HCT116 (cell line): ENCODE data around the gene TMEM237. TPM values are rescaled to one million over a fixed set of nuclear protein-coding genes. Genes with fewer than 3 reads are reported as not detected.

Experiments used
- ATAC-seq: fragments of 200-7000 bp; cut with Tn5 transposase; 2 replicates; pipeline ENCODE4 v1.9.1; 2020; ENCODE audit warnings: mild to moderate bottlenecking, moderate library complexity
- BruUV-seq: library from RNA; stranded (reverse); fragments of 400-500 nt; replicated peaks from 2 replicates; lab custom pipeline; 2021; lab: Mats Ljungman, UMichigan
- CTCF ChIA-PET: fragments of 300-600 bp; sonication (Branson Sonifier 250); formaldehyde crosslinking; loops from one replicate; lab custom pipeline; 2021; ENCODE audit warnings: antibody characterized with exemption; lab: Charles Lee
- POLR2A ChIA-PET: fragments of 300-600, 350-600 bp; sonication (Branson Sonifier 250); formaldehyde crosslinking; loops from one replicate; lab custom pipeline; 2021; ENCODE audit warnings: antibody characterized with exemption; lab: Charles Lee
- RAD21 ChIA-PET, 2 experiments: fragments of 300-600 bp; sonication (Branson Sonifier 250); formaldehyde crosslinking; loops; one replicate each; lab custom pipeline; 2023; ENCODE audit warnings: low total read pairs in 2 of 2; ENCODE audit not compliant: uncharacterized antibody in 2 of 2, unreplicated experiment in 2 of 2, low non-redundant PET in 1 of 2; lab: Charles Lee
- DNase-seq: peaks from one replicate; pipeline ENCODE4 v3.0.0-alpha.2; 2010; ENCODE audit warnings: low read depth, low spot score
- H2AFZ ChIP-seq: fragments of 200-600 bp; shearing (Covaris generic), sonication (generic); 2 replicates; pipeline ENCODE4 v1.6.1; 2017; ENCODE audit warnings: low read depth, mixed run types, mixed read lengths, antibody characterized with exemption, low read length; ENCODE audit not compliant: poor library complexity, severe bottlenecking
- H3K27ac ChIP-seq: 2 replicates; pipeline ENCODE4 v1.5.1; 2012; ENCODE audit warnings: low read depth, low read length
- H3K27me3 ChIP-seq: fragments of 200-600 bp; sonication (generic); 2 replicates; pipeline ENCODE4 v1.6.1; 2016; ENCODE audit warnings: mixed run types, low read length, mixed read lengths; ENCODE audit not compliant: insufficient read depth
- H3K36me3 ChIP-seq, 2 experiments: fragments of 200-500 bp in 1 of 2; fragments of 200-600 bp in 1 of 2; sonication (Bioruptor generic) in 1 of 2; sonication (generic) in 1 of 2; 2 replicates each; pipeline versions ENCODE4 v1.5.1 to v1.6.1; 2014 to 2016; ENCODE audit warnings: low read length in 2 of 2, inconsistent platforms in 1 of 2, mixed read lengths in 1 of 2, mixed run types in 1 of 2; ENCODE audit not compliant: insufficient read depth in 2 of 2, control insufficient read depth in 1 of 2
- H3K4me1 ChIP-seq, 2 experiments: fragments of 200-600 bp in 1 of 2; sonication (generic) in 1 of 2; 2 replicates each; pipeline versions ENCODE4 v1.5.1 to v1.6.1; 2012 to 2017; ENCODE audit warnings: low read length in 2 of 2, inconsistent platforms in 1 of 2, mild to moderate bottlenecking in 1 of 2, mixed read lengths in 1 of 2, mixed run types in 1 of 2, moderate library complexity in 1 of 2; ENCODE audit not compliant: insufficient read depth in 2 of 2, control insufficient read depth in 1 of 2
- H3K4me2 ChIP-seq: fragments of 200-600 bp; sonication (generic); 2 replicates; pipeline ENCODE4 v1.6.1; 2017; ENCODE audit warnings: mixed run types, low read length, mixed read lengths
- H3K4me3 ChIP-seq, 2 experiments: fragments of 200-600 bp in 1 of 2; sonication (generic) in 1 of 2; replicated peaks in 1 of 2; 2 replicates each; pipeline ENCODE4 v1.5.1; 2011 to 2016; ENCODE audit warnings: low read length in 2 of 2, control low read depth in 1 of 2, low read depth in 1 of 2, mild to moderate bottlenecking in 1 of 2, mixed read lengths in 1 of 2, mixed run types in 1 of 2
- H3K79me2 ChIP-seq: fragments of 200-600 bp; sonication (generic); 2 replicates; pipeline ENCODE4 v1.6.1; 2017; ENCODE audit warnings: mild to moderate bottlenecking, mixed run types, low read length, moderate library complexity, mixed read lengths; ENCODE audit not compliant: insufficient read depth
- H3K9ac ChIP-seq: fragments of 200-600 bp; sonication (generic); 2 replicates; pipeline ENCODE4 v1.6.1; 2016; ENCODE audit warnings: low read length, mixed read lengths
- H3K9me2 ChIP-seq: fragments of 200-600 bp; sonication (generic), shearing (Covaris generic); 2 replicates; pipeline ENCODE4 v1.6.1; 2017; ENCODE audit warnings: mixed run types, mild to moderate bottlenecking, moderate library complexity; ENCODE audit not compliant: insufficient read depth
- H3K9me3 ChIP-seq, 2 experiments: fragments of 200-500 bp in 1 of 2; fragments of 200-600 bp in 1 of 2; sonication (Bioruptor generic) in 1 of 2; sonication (generic) in 1 of 2; 2 replicates each; pipeline ENCODE4 v1.6.1; 2014 to 2017; ENCODE audit warnings: low read length in 2 of 2, mixed read lengths in 2 of 2, inconsistent platforms in 1 of 2, low read depth in 1 of 2, mild to moderate bottlenecking in 1 of 2, mixed run types in 1 of 2, moderate library complexity in 1 of 2; ENCODE audit not compliant: control insufficient read depth in 1 of 2, insufficient read depth in 1 of 2
- H4K20me1 ChIP-seq: fragments of 200-600 bp; sonication (generic), shearing (Covaris generic); 2 replicates; pipeline ENCODE4 v1.6.1; 2017; ENCODE audit warnings: mixed run types, mild to moderate bottlenecking, moderate library complexity; ENCODE audit not compliant: insufficient read depth
- CBX3 ChIP-seq: IDR thresholded peaks from 2 replicates; pipeline ENCODE4 v1.6.1; 2012; ENCODE audit warnings: low read depth
- CEBPB ChIP-seq: IDR thresholded peaks from 2 replicates; pipeline ENCODE4 v1.6.1; 2012; ENCODE audit warnings: low read depth
- CTCF ChIP-seq, 3 experiments: fragments of 200-600 bp in 1 of 3; sonication (generic) in 1 of 3; IDR thresholded peaks in 2 of 3; conservative IDR thresholded peaks in 1 of 3; 2 replicates each; pipeline ENCODE4 v1.5.1; 2012 to 2017; ENCODE audit warnings: low read depth in 2 of 3, low read length in 2 of 3, antibody characterized with exemption in 1 of 3, borderline replicate concordance in 1 of 3, control low read depth in 1 of 3, mild to moderate bottlenecking in 1 of 3, mixed read lengths in 1 of 3, mixed run types in 1 of 3, moderate library complexity in 1 of 3; ENCODE audit not compliant: insufficient read depth in 1 of 3
- EGR1 ChIP-seq: IDR thresholded peaks from 2 replicates; pipeline ENCODE4 v1.6.1; 2012; ENCODE audit warnings: low read depth
- ELF1 ChIP-seq: IDR thresholded peaks from 2 replicates; pipeline ENCODE4 v1.6.1; 2012; ENCODE audit warnings: low read depth, borderline replicate concordance
- EZH2phosphoT487 ChIP-seq: fragments of 200-600 bp; IDR thresholded peaks from 2 replicates; pipeline ENCODE4 v1.6.1; 2018; ENCODE audit warnings: antibody characterized with exemption, borderline replicate concordance
- FOSL1 ChIP-seq: IDR thresholded peaks from 2 replicates; pipeline ENCODE4 v1.6.1; 2012; ENCODE audit warnings: low read depth
- MAX ChIP-seq: IDR thresholded peaks from 2 replicates; pipeline ENCODE4 v1.6.1; 2012
- RAD21 ChIP-seq: IDR thresholded peaks from 2 replicates; pipeline ENCODE4 v1.6.1; 2012; ENCODE audit warnings: low read depth, mild to moderate bottlenecking
- REST ChIP-seq: IDR thresholded peaks from 2 replicates; pipeline ENCODE4 v1.6.1; 2012; ENCODE audit warnings: low read depth
- SP1 ChIP-seq: IDR thresholded peaks from 2 replicates; pipeline ENCODE4 v1.6.1; 2012; ENCODE audit warnings: low read depth
- SRF ChIP-seq: IDR thresholded peaks from 2 replicates; pipeline ENCODE4 v1.6.1; 2012; ENCODE audit warnings: low read depth
- TCF7L2 ChIP-seq: IDR thresholded peaks from 2 replicates; pipeline ENCODE4 v1.7.0; 2011; ENCODE audit warnings: borderline replicate concordance, inconsistent platforms; ENCODE audit not compliant: insufficient read depth, insufficient read length; ENCODE audit errors: extremely low read depth
- ZFX ChIP-seq: fragments of 450-650 bp; IDR thresholded peaks from 2 replicates; pipeline ENCODE4 v1.6.1; 2017
- intact Hi-C: fragments of 100-400 bp; cut with micrococcal nuclease; formaldehyde crosslinking; loops from 2 replicates; pipeline ENCODE4 v1.10.0; 2022
- total RNA-seq: library from RNA; stranded (reverse); gene quantifications from one replicate; pipeline ENCODE4 v1.2.1, GENCODE V29; 2021; ENCODE audit not compliant: unreplicated experiment

TMEM237 gene
- total RNA-seq, 1 experiment from 2014 or later: 29.4 TPM

GRCh38 chr2:201572846-201573508, 70.3 kb downstream of the TMEM237 start:
- TF ChIP-seq CEBPB (no peak), SRF (no peak), REST (no peak), EZH2phosphoT487 (no peak), FOSL1 (no peak), MAX (no peak), CBX3 (no peak), TCF7L2 (no peak), RAD21 (no peak), CTCF (IDR thresholded peaks at IDR 0.05 in 2 of 3, conservative IDR thresholded peaks at IDR 0.05 in 1 of 3; ENCODE audit: borderline replicate concordance in 1 of 3, insufficient read depth in 1 of 3, low read depth in 2 of 3, low read length in 2 of 3) (no peak), SP1 (no peak), ELF1 (no peak), ZFX (no peak), EGR1 (no peak)
- no peaks in the 10 kb centered on the region for H3K9me2 ChIP-seq
- CTCF ChIA-PET: no interaction called here
- DNase-seq: no peak
- POLR2A ChIA-PET: no interaction called here
- BruUV-seq: no TSS peak
- H3K4me1 ChIP-seq: no peaks in the 10 kb centered on the region
- RAD21 ChIA-PET: no interaction called here
- H3K27me3 ChIP-seq: no peaks in the 10 kb centered on the region
- H3K9ac ChIP-seq: no peak overlapping the region
- no peak overlapping the region for H3K27ac ChIP-seq
- no peaks in the 10 kb centered on the region for H3K9me3 ChIP-seq
- intact Hi-C loops: no loop called here
- no peak for ATAC-seq
- no peaks in the 10 kb centered on the region for H3K36me3 ChIP-seq
- no peak overlapping the region for H3K4me3 ChIP-seq
- H4K20me1 ChIP-seq: no peaks in the 10 kb centered on the region
- peak overlapping the region; percentile 7 for H2AFZ ChIP-seq
- H3K79me2 ChIP-seq: no peaks in the 10 kb centered on the region
- no peak overlapping the region for H3K4me2 ChIP-seq
